Measurements from ENCODE around the gene PSME3IP1. TPM values are rescaled to one million over a fixed set of nuclear protein-coding genes. Genes with fewer than 3 reads are reported as not detected.
"Not testable (repeated sequence)": the region's sequence is repeated elsewhere in the genome, so short reads cannot be mapped to it uniquely, and the experiment has no call there.

Gene PSME3IP1
- total RNA-seq, 1 donor from 2014 or later: 102 TPM

DNA sequence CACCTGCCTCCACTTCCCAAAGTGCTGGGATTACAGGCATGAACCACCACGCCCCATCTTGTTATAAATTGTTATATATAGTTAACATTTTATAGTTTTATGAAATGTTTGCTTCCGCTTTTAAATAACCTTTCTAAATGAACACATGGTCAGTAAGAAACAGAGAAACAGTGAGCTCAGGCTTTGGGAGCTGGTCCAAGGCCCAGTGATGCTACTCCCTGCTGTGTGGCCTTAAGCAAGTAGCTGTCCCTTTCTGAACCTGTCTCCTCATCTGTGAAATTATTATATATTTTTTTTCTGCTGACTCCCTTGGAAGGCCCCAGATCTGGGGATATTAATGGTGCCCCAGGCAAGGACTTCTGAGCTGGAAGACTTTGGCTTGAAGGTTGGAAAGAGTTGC is 74.4 kb downstream of the PSME3IP1 start:
- Mint-ChIP-seq H3K9me3 (no peaks in the 10 kb centered on the region), H3K27ac (ENCODE audit: unreplicated experiment) (no peak overlapping the region), H3K4me3 (no peak overlapping the region), H3K36me3 (ENCODE audit: low read depth) (no peaks in the 10 kb centered on the region), H3K4me1 (peaks cover 62% of the 10 kb centered on the region), H3K27me3 (ENCODE audit: low read depth) (no peaks in the 10 kb centered on the region)
- no peak for TF ChIP-seq CTCF (conservative IDR thresholded peaks at IDR 0.05)
- DNase-seq (ENCODE audit: low read depth, low spot score): no peak

GRCh38 chr16:57110937-57111336 is 74.9 kb downstream of the PSME3IP1 start:
- Mint-ChIP-seq H3K4me3 (no peak overlapping the region), H3K27me3 (ENCODE audit: low read depth) (no peaks in the 10 kb centered on the region), H3K27ac (ENCODE audit: unreplicated experiment) (peak overlapping the region; percentile 71), H3K36me3 (ENCODE audit: low read depth) (no peaks in the 10 kb centered on the region), H3K4me1 (peaks cover 60% of the 10 kb centered on the region), H3K9me3 (no peaks in the 10 kb centered on the region)
- TF ChIP-seq CTCF (conservative IDR thresholded peaks at IDR 0.05): no peak
- no peak for DNase-seq (ENCODE audit: low read depth, low spot score)

GRCh38 chr16:57109259-57110105 is 76.4 kb downstream of the PSME3IP1 start:
- H3K4me3 Mint-ChIP-seq; H3K9me3 Mint-ChIP-seq; H3K27me3 Mint-ChIP-seq (ENCODE audit: low read depth); H3K27ac Mint-ChIP-seq (ENCODE audit: unreplicated experiment); DNase-seq (ENCODE audit: low read depth, low spot score); H3K36me3 Mint-ChIP-seq (ENCODE audit: low read depth): not testable (repeated sequence)
- peaks cover 53% of the 10 kb centered on the region for H3K4me1 Mint-ChIP-seq

DNA sequence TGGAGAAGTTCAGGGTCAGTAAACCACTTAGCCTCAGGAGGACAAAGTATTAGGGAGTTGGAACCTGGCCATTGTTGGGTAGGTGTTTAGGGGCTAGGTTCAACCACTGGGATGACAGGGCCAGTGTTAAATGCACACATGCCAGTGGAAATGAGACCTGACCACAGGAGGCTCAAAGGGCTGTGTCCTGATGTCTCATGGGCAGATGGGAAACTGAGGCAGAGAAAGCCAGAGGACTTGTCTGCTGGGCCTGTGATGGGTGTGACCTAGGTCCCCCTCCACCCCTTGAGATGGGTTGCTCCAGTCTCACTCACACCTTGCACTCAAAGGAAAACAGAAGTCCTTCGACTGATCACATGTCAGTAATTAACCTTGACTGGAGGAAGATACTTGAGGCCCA is 77.4 kb downstream of the PSME3IP1 start:
- no peak for DNase-seq (ENCODE audit: low read depth, low spot score)
- H3K4me1 Mint-ChIP-seq: peaks cover 50% of the 10 kb centered on the region
- TF ChIP-seq CTCF (conservative IDR thresholded peaks at IDR 0.05): no peak
- H3K36me3 Mint-ChIP-seq (ENCODE audit: low read depth): no peaks in the 10 kb centered on the region
- H3K9me3 Mint-ChIP-seq: no peaks in the 10 kb centered on the region
- H3K27me3 Mint-ChIP-seq (ENCODE audit: low read depth): no peaks in the 10 kb centered on the region
- no peak overlapping the region for H3K4me3 Mint-ChIP-seq
- no peak overlapping the region for H3K27ac Mint-ChIP-seq (ENCODE audit: unreplicated experiment)

DNA sequence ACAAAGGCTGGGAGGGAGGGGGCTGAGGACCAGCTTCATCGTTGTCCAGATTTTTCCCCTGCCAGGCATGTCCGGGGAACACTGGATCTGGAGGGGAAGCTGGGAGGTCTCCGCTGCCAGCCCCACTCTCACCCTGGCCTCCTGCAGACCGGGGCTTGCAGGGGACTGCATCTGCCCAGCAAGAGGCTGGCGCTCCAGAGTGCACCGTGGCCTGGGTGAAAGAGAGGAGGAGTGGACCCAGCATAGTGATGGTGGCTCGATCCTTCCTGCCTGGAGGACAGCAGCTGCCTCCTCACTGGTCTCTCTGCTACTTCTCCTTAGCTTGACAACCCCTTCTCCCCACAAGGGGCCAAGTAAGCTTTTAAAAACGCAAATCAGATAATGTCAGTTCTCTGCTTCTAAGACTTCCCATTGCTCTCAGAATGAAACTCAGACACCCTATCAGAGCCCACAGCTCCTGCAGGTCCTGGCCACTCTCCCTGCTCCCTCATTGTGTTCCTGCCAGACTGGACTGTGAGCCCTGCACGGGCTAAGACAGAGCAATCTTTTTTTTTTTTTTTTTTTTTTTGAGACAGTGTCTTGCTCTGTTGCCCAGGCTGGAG is 78.4 kb downstream of the PSME3IP1 start:
- H3K36me3 Mint-ChIP-seq (ENCODE audit: low read depth): no peaks in the 10 kb centered on the region
- no peak for TF ChIP-seq CTCF (conservative IDR thresholded peaks at IDR 0.05)
- H3K27ac Mint-ChIP-seq (ENCODE audit: unreplicated experiment): no peak overlapping the region
- no peaks in the 10 kb centered on the region for H3K27me3 Mint-ChIP-seq (ENCODE audit: low read depth)
- H3K9me3 Mint-ChIP-seq: no peaks in the 10 kb centered on the region
- no peak for DNase-seq (ENCODE audit: low read depth, low spot score)
- no peak overlapping the region for H3K4me3 Mint-ChIP-seq
- peaks cover 51% of the 10 kb centered on the region for H3K4me1 Mint-ChIP-seq

- H3K27me3 Mint-ChIP-seq (ENCODE audit: low read depth): no peaks in the 10 kb centered on the region
- no peak overlapping the region for H3K4me3 Mint-ChIP-seq
- no peak for TF ChIP-seq CTCF (conservative IDR thresholded peaks at IDR 0.05)
- no peaks in the 10 kb centered on the region for H3K36me3 Mint-ChIP-seq (ENCODE audit: low read depth)
- no peaks in the 10 kb centered on the region for H3K9me3 Mint-ChIP-seq
- DNase-seq (ENCODE audit: low read depth, low spot score): no peak
- peaks cover 46% of the 10 kb centered on the region for H3K4me1 Mint-ChIP-seq
- H3K27ac Mint-ChIP-seq (ENCODE audit: unreplicated experiment): no peak overlapping the region
These were observed 79.1 kb downstream of the PSME3IP1 start for GRCh38 chr16:57106767-57107166.

Measured in neural crest cell (in vitro differentiated cells).